HG02588 (cell line): Measurements from ENCODE around the gene CST7.
"Not testable (repeated sequence)": the region's sequence is repeated elsewhere in the genome, so short reads cannot be mapped to it uniquely, and the experiment has no call there.

Experiments
- ATAC-seq: cut with Tn5 transposase; IDR thresholded peaks from one replicate; pipeline ENCODE4 v1.9.1; 2021; ENCODE audit warnings: mild to moderate bottlenecking, moderate library complexity; ENCODE audit not compliant: unreplicated experiment

The CST7 gene

GRCh38 chr20:24929867-24930723 is 19.0 kb upstream of the CST7 start:
- not testable (repeated sequence) for ATAC-seq

GRCh38 chr20:24930724-24931688 is 18.1 kb upstream of the CST7 start:
- ATAC-seq, result not testable (repeated sequence)

- ATAC-seq, result not testable (repeated sequence)
These were observed 17.2 kb upstream of the CST7 start for GRCh38 chr20:24931893-24932292.

GRCh38 chr20:24933266-24933908 is 15.7 kb upstream of the CST7 start:
- ATAC-seq, result no peak

- no peak for ATAC-seq
These were observed 14.9 kb upstream of the CST7 start for GRCh38 chr20:24934101-24934661.

- no peak for ATAC-seq
These were observed 14.4 kb upstream of the CST7 start for GRCh38 chr20:24934716-24935115.

GRCh38 chr20:24935140-24935539 is 13.9 kb upstream of the CST7 start:
- no peak for ATAC-seq

GRCh38 chr20:24935766-24936525 is 13.1 kb upstream of the CST7 start:
- no peak for ATAC-seq

GRCh38 chr20:24936526-24937407 is 12.3 kb upstream of the CST7 start:
- no peak for ATAC-seq

GRCh38 chr20:24937579-24937978 is 11.5 kb upstream of the CST7 start:
- ATAC-seq, result no peak

- no peak for ATAC-seq
These were observed 10.6 kb upstream of the CST7 start for GRCh38 chr20:24938498-24938897.

GRCh38 chr20:24939036-24939435 is 10.0 kb upstream of the CST7 start:
- ATAC-seq, result no peak

- ATAC-seq, result no peak
These were observed 6.4 kb upstream of the CST7 start for GRCh38 chr20:24942679-24943078.

- ATAC-seq, result no peak
These were observed 5.9 kb upstream of the CST7 start for GRCh38 chr20:24943196-24943595.

- no peak for ATAC-seq
These were observed 5.3 kb upstream of the CST7 start for GRCh38 chr20:24943731-24944130.

- not testable (repeated sequence) for ATAC-seq
These were observed 2.7 kb upstream of the CST7 start for GRCh38 chr20:24946376-24946775.

- not testable (repeated sequence) for ATAC-seq
These were observed 602 bp upstream of the CST7 start for GRCh38 chr20:24948396-24948938.

- ATAC-seq, result no peak
These were observed 673 bp downstream of the CST7 start for GRCh38 chr20:24949756-24950127.
